OCI-LY7 (cell line): Measurements from ENCODE around the gene PCDHA12.

Source experiments
- EZH2phosphoT487 ChIP-seq: fragments of 200-600 bp; sonication (generic); IDR thresholded peaks from 2 replicates; pipeline ENCODE4 v1.6.1; 2018; ENCODE audit warnings: low read depth, borderline replicate concordance, mild to moderate bottlenecking, mixed run types, antibody characterized with exemption, low read length, moderate library complexity, mixed read lengths
- TF ChIP-seq, protein P1 (sequence below): fragments of 200-600 bp; sonication (generic); conservative IDR thresholded peaks from 2 replicates; pipeline ENCODE4 v1.5.1; 2014; ENCODE audit warnings: mild to moderate bottlenecking, antibody characterized with exemption, low read length, moderate library complexity, mixed read lengths

DNA sequence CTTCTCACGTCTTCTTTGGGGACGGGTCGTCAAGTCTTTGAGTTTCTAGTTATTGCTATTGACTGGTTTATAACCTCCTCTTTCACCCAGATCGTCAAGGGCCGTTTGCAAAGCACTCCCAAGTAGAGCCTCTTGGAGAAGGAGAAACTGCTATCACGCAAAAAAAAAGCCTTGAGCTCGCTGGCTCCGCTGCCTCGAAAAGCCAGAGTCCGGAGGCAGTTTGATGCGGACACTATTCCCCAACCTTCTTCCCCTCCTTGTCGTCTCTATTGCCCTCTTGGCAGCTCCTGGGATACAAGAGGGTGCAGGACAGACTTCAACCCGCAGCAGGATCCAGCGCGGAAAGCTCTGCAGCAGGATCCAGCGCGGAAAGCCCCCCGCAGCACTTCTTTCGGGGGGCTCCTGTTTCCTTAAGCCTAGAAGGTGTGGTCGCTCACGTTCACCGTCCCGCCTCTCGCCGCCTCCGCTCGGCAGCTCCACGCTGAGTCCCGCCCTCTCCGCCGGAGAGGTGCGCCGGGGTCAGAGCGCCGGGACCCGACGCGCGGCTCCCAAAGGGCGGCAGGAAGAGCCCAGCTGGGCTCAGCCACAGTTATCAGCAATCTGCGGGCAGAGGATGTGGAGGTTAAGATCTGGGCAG lies 50.8 kb downstream of the PCDHA12 start, which contains the start of gene PCDHAC1:
- TF ChIP-seq, protein P1, sequence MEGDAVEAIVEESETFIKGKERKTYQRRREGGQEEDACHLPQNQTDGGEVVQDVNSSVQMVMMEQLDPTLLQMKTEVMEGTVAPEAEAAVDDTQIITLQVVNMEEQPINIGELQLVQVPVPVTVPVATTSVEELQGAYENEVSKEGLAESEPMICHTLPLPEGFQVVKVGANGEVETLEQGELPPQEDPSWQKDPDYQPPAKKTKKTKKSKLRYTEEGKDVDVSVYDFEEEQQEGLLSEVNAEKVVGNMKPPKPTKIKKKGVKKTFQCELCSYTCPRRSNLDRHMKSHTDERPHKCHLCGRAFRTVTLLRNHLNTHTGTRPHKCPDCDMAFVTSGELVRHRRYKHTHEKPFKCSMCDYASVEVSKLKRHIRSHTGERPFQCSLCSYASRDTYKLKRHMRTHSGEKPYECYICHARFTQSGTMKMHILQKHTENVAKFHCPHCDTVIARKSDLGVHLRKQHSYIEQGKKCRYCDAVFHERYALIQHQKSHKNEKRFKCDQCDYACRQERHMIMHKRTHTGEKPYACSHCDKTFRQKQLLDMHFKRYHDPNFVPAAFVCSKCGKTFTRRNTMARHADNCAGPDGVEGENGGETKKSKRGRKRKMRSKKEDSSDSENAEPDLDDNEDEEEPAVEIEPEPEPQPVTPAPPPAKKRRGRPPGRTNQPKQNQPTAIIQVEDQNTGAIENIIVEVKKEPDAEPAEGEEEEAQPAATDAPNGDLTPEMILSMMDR, result no peak
- no peak for TF ChIP-seq EZH2phosphoT487
